ENCODE measurements around the gene IP6K3.

The IP6K3 gene

GRCh38 chr6:33772082-33772830, 25.6 kb upstream of the IP6K3 start:
- no peak for TF ChIP-seq CTCF (IDR thresholded peaks at IDR 0.05; ENCODE audit: extremely low read depth, insufficient read depth, missing control alignments)
- DNase-seq (ENCODE audit: low spot score) = no peak
- in situ Hi-C loops (cut with MboI; ENCODE audit: low pct_unique_long_range_greater_than_20kb, low sequenced_read_pairs, unreplicated experiment) = no loop called here

- TF ChIP-seq CTCF (IDR thresholded peaks at IDR 0.05; ENCODE audit: extremely low read depth, insufficient read depth, missing control alignments) = peak; percentile 97
- in situ Hi-C loops (cut with MboI; ENCODE audit: low pct_unique_long_range_greater_than_20kb, low sequenced_read_pairs, unreplicated experiment) = no loop called here
- DNase-seq (ENCODE audit: low spot score) = peak; percentile 84
These were observed 24.7 kb upstream of the IP6K3 start for GRCh38 chr6:33771146-33772081.

- in situ Hi-C loops (cut with MboI; ENCODE audit: low pct_unique_long_range_greater_than_20kb, low sequenced_read_pairs, unreplicated experiment) = no loop called here
- TF ChIP-seq CTCF (IDR thresholded peaks at IDR 0.05; ENCODE audit: extremely low read depth, insufficient read depth, missing control alignments) = no peak
- no peak for DNase-seq (ENCODE audit: low spot score)
These were observed 24.1 kb upstream of the IP6K3 start for GRCh38 chr6:33770833-33771145.

GRCh38 chr6:33770124-33770832, 23.6 kb upstream of the IP6K3 start:
- in situ Hi-C loops (cut with MboI; ENCODE audit: low pct_unique_long_range_greater_than_20kb, low sequenced_read_pairs, unreplicated experiment) = no loop called here
- TF ChIP-seq CTCF (IDR thresholded peaks at IDR 0.05; ENCODE audit: extremely low read depth, insufficient read depth, missing control alignments) = no peak
- no peak for DNase-seq (ENCODE audit: low spot score)

GRCh38 chr6:33769248-33769821, 22.6 kb upstream of the IP6K3 start:
- no peak for DNase-seq (ENCODE audit: low spot score)
- in situ Hi-C loops (cut with MboI; ENCODE audit: low pct_unique_long_range_greater_than_20kb, low sequenced_read_pairs, unreplicated experiment) = no loop called here

More at GRCh38 chr6:33769248-33769821, 22.6 kb upstream of the IP6K3 start:
- TF ChIP-seq CTCF (IDR thresholded peaks at IDR 0.05; ENCODE audit: extremely low read depth, insufficient read depth, missing control alignments) = no peak

Data from GM13977 (cell line).